Neural progenitor cell (in vitro differentiated cells): ENCODE data around the gene ERBIN. TPM values are rescaled to one million over a fixed set of nuclear protein-coding genes. Genes with fewer than 3 reads are reported as not detected.

ENCODE experiments used
- DNase-seq: peaks from one replicate; pipeline ENCODE4 v3.0.0-alpha.2; 2016; ENCODE audit warnings: low spot score
- H2AFZ ChIP-seq: fragments of 200-600 bp; sonication (generic); replicated peaks from 2 replicates; pipeline ENCODE4 v1.6.1; 2016; ENCODE audit warnings: antibody characterized with exemption
- H3F3A ChIP-seq: fragments of 200-600 bp; sonication (generic); 2 replicates; pipeline ENCODE4 v1.6.1; 2016; ENCODE audit warnings: antibody characterized with exemption, low read depth
- H3K27ac ChIP-seq: fragments of 200-600 bp; sonication (generic); 2 replicates; pipeline ENCODE4 v1.5.1; 2016; ENCODE audit warnings: mild to moderate bottlenecking
- H3K27me3 ChIP-seq: fragments of 200-600 bp; sonication (generic); 2 replicates; pipeline ENCODE4 v1.6.1; 2016; ENCODE audit warnings: mild to moderate bottlenecking, moderate library complexity
- H3K36me3 ChIP-seq: fragments of 200-600 bp; sonication (generic); 2 replicates; pipeline ENCODE4 v1.5.1; 2016
- H3K4me1 ChIP-seq: fragments of 200-600 bp; sonication (generic); 2 replicates; pipeline ENCODE4 v1.6.1; 2016; ENCODE audit warnings: mixed run types
- H3K4me2 ChIP-seq: fragments of 200-600 bp; sonication (generic); 2 replicates; pipeline ENCODE4 v1.6.1; 2016
- H3K4me3 ChIP-seq: fragments of 200-600 bp; sonication (generic); 2 replicates; pipeline ENCODE4 v1.5.1; 2016
- H3K79me2 ChIP-seq: fragments of 200-600 bp; sonication (generic); 2 replicates; pipeline ENCODE4 v1.6.1; 2016; ENCODE audit warnings: low read depth
- H3K9ac ChIP-seq: fragments of 200-600 bp; sonication (generic); 2 replicates; pipeline ENCODE4 v1.6.1; 2016
- H3K9me3 ChIP-seq: fragments of 200-600 bp; sonication (generic); 2 replicates; pipeline ENCODE4 v1.5.1; 2016; ENCODE audit warnings: low read depth
- H4K20me1 ChIP-seq: fragments of 200-600 bp; sonication (generic); 2 replicates; pipeline ENCODE4 v1.6.1; 2016; ENCODE audit warnings: low read depth
- H3K27ac Mint-ChIP-seq: 3 replicates; pipeline ENCODE4 v1.8.0; 2021; ENCODE audit warnings: mixed read lengths
- H3K27me3 Mint-ChIP-seq: 2 replicates; pipeline ENCODE4 v1.8.0; 2022; ENCODE audit warnings: low read depth, mild to moderate bottlenecking, inconsistent platforms, moderate library complexity, mixed read lengths; ENCODE audit not compliant: insufficient read depth
- H3K36me3 Mint-ChIP-seq: 3 replicates; pipeline ENCODE4 v1.8.0; 2021; ENCODE audit warnings: mixed read lengths
- H3K4me1 Mint-ChIP-seq: 3 replicates; pipeline ENCODE4 v1.8.0; 2021; ENCODE audit warnings: mixed read lengths
- H3K4me3 Mint-ChIP-seq: 3 replicates; pipeline ENCODE4 v1.8.0; 2021; ENCODE audit warnings: mild to moderate bottlenecking, moderate library complexity, mixed read lengths
- H3K9me3 Mint-ChIP-seq: 3 replicates; pipeline ENCODE4 v1.8.0; 2020; ENCODE audit warnings: mixed read lengths
- CTCF ChIP-seq: fragments of 200-600 bp; sonication (generic); IDR thresholded peaks from 2 replicates; pipeline ENCODE4 v1.5.1; 2017; ENCODE audit warnings: antibody characterized with exemption, mild to moderate bottlenecking
- EZH2 ChIP-seq: fragments of 200-600 bp; sonication (generic); IDR thresholded peaks from 2 replicates; pipeline ENCODE4 v1.6.1; 2017; ENCODE audit warnings: antibody characterized with exemption, mild to moderate bottlenecking, moderate library complexity
- EZH2phosphoT487 ChIP-seq: fragments of 200-600 bp; sonication (generic); IDR thresholded peaks from 2 replicates; pipeline ENCODE4 v1.6.1; 2017; ENCODE audit warnings: antibody characterized with exemption
- total RNA-seq: library from RNA; depleted of rRNA; stranded (reverse); fragments of >200 nt; gene quantifications from 2 replicates; pipeline ENCODE4 v1.2.3, GENCODE V29; 2015; ENCODE audit warnings: low replicate concordance

Gene ERBIN
- total RNA-seq, 1 donor from 2014 or later: 77.6 TPM

GRCh38 chr5:66010476-66010875 is 84.1 kb downstream of the ERBIN start:
- Histone ChIP-seq H3F3A (peaks cover 6% of the 10 kb centered on the region), H3K4me3 (no peak overlapping the region), H3K9ac (no peak overlapping the region), H3K79me2 (peaks cover 27% of the 10 kb centered on the region), H3K9me3 (no peaks in the 10 kb centered on the region), H3K4me1 (no peaks in the 10 kb centered on the region), H3K27me3 (no peaks in the 10 kb centered on the region), H3K4me2 (no peak overlapping the region), H2AFZ (no peak overlapping the region), H3K36me3 (peaks cover 6% of the 10 kb centered on the region), H4K20me1 (peaks cover 10% of the 10 kb centered on the region), H3K27ac (no peak overlapping the region)
- Mint-ChIP-seq H3K36me3 (peaks cover 9% of the 10 kb centered on the region), H3K27me3 (no peaks in the 10 kb centered on the region), H3K9me3 (peaks cover 3% of the 10 kb centered on the region), H3K4me1 (no peaks in the 10 kb centered on the region), H3K4me3 (no peak overlapping the region), H3K27ac (no peak overlapping the region)
- no peak for TF ChIP-seq EZH2
- no peak for TF ChIP-seq CTCF
- no peak for TF ChIP-seq EZH2phosphoT487
- DNase-seq: no peak

- Histone ChIP-seq H3K4me2 (no peak overlapping the region), H3K79me2 (peaks cover 31% of the 10 kb centered on the region), H3F3A (peaks cover 9% of the 10 kb centered on the region), H3K27ac (no peak overlapping the region), H3K27me3 (no peaks in the 10 kb centered on the region), H3K9ac (no peak overlapping the region), H3K9me3 (no peaks in the 10 kb centered on the region), H2AFZ (no peak overlapping the region), H4K20me1 (peaks cover 10% of the 10 kb centered on the region), H3K4me3 (no peak overlapping the region), H3K36me3 (peaks cover 6% of the 10 kb centered on the region), H3K4me1 (no peaks in the 10 kb centered on the region)
- Mint-ChIP-seq H3K27me3 (no peaks in the 10 kb centered on the region), H3K9me3 (no peaks in the 10 kb centered on the region), H3K27ac (no peak overlapping the region), H3K36me3 (peaks cover 9% of the 10 kb centered on the region), H3K4me1 (no peaks in the 10 kb centered on the region), H3K4me3 (no peak overlapping the region)
- no peak for DNase-seq
- TF ChIP-seq EZH2: no peak
- TF ChIP-seq CTCF: no peak
- TF ChIP-seq EZH2phosphoT487: no peak
Observed at GRCh38 chr5:66012271-66012670, 85.9 kb downstream of the ERBIN start.

GRCh38 chr5:66013397-66013796 is 87.0 kb downstream of the ERBIN start:
- Histone ChIP-seq H3K27me3 (no peaks in the 10 kb centered on the region), H3K4me3 (no peak overlapping the region), H3K79me2 (peaks cover 31% of the 10 kb centered on the region), H4K20me1 (peaks cover 10% of the 10 kb centered on the region), H3K36me3 (peaks cover 6% of the 10 kb centered on the region), H3F3A (peaks cover 18% of the 10 kb centered on the region), H3K27ac (no peak overlapping the region), H3K9ac (no peak overlapping the region), H3K4me1 (no peaks in the 10 kb centered on the region), H2AFZ (no peak overlapping the region), H3K4me2 (no peak overlapping the region), H3K9me3 (no peaks in the 10 kb centered on the region)
- H3K4me3 Mint-ChIP-seq: no peak overlapping the region
- H3K4me1 Mint-ChIP-seq: no peaks in the 10 kb centered on the region
- H3K9me3 Mint-ChIP-seq: peaks cover 2% of the 10 kb centered on the region
- H3K27ac Mint-ChIP-seq: no peak overlapping the region
- no peaks in the 10 kb centered on the region for H3K27me3 Mint-ChIP-seq
- no peak for DNase-seq
- H3K36me3 Mint-ChIP-seq: peaks cover 16% of the 10 kb centered on the region
- TF ChIP-seq EZH2: no peak
- TF ChIP-seq EZH2phosphoT487: no peak
- TF ChIP-seq CTCF: no peak
